Spleen (tissue), 7 donors: Measurements from ENCODE around the gene PRKAB1.

Experiments used
- POLR2A ChIP-seq, 3 donors: fragments of 450-650 bp; IDR thresholded peaks; one replicate each; pipeline ENCODE4 v1.5.1; 2017; ENCODE audit warnings: antibody characterized with exemption in 3 of 3, mild to moderate bottlenecking in 1 of 3
- POLR2AphosphoS5 ChIP-seq, 3 donors: sonication (generic); formaldehyde crosslinking; IDR thresholded peaks; one replicate each; pipeline ENCODE4 v1.5.1; 2017; ENCODE audit warnings: antibody characterized with exemption in 3 of 3
- TF ChIP-seq, protein P1 (sequence below), 11 experiments: fragments of 200-600 bp in 7 of 11; fragments of 450-650 bp in 4 of 11; sonication (generic) in 4 of 11; IDR thresholded peaks in 8 of 11; conservative IDR thresholded peaks in 3 of 11; 1 replicate in 7 of 11; 2 replicates in 4 of 11; pipeline versions ENCODE4 v1.4.0 to v1.8.0; 2016 to 2021; ENCODE audit warnings: antibody characterized with exemption in 11 of 11, inconsistent platforms in 4 of 11, mild to moderate bottlenecking in 1 of 11
- donor health status: DM: no; HTN: no; CAD: no; lungs with moderate emphysema.
- donor health status: DM: no; HTN: no; CAD: no.
- donor health status: DM: no; HTN: no; CAD: no.

GRCh38 chr12:119718141-119718540 is 50.2 kb downstream of the PRKAB1 start:
- TF ChIP-seq POLR2A (IDR thresholded peaks at IDR 0.05) (no peak), POLR2AphosphoS5 (IDR thresholded peaks at IDR 0.05) (no peak)
- TF ChIP-seq, protein P1, sequence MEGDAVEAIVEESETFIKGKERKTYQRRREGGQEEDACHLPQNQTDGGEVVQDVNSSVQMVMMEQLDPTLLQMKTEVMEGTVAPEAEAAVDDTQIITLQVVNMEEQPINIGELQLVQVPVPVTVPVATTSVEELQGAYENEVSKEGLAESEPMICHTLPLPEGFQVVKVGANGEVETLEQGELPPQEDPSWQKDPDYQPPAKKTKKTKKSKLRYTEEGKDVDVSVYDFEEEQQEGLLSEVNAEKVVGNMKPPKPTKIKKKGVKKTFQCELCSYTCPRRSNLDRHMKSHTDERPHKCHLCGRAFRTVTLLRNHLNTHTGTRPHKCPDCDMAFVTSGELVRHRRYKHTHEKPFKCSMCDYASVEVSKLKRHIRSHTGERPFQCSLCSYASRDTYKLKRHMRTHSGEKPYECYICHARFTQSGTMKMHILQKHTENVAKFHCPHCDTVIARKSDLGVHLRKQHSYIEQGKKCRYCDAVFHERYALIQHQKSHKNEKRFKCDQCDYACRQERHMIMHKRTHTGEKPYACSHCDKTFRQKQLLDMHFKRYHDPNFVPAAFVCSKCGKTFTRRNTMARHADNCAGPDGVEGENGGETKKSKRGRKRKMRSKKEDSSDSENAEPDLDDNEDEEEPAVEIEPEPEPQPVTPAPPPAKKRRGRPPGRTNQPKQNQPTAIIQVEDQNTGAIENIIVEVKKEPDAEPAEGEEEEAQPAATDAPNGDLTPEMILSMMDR (IDR thresholded peaks at IDR 0.05 in 8 of 11, conservative IDR thresholded peaks at IDR 0.05 in 3 of 11), result no peak
